Glomerular visceral epithelial cell (primary cell): Measurements from ENCODE around the gene SMYD3.
A peak's percentile ranks its signal among the peaks of the same experiment; 100 is the strongest.

Experiments
- DNase-seq: peaks from one replicate; pipeline ENCODE4 v3.0.0-alpha.2; 2016; ENCODE audit errors: extremely low spot score

SMYD3 gene

GRCh38 chr1:245873883-245874671 is 633.0 kb downstream of the SMYD3 start:
- DNase-seq, result no peak

GRCh38 chr1:245873068-245873467 is 634.0 kb downstream of the SMYD3 start:
- no peak for DNase-seq

- no peak for DNase-seq
Observed at GRCh38 chr1:245872475-245872874, 634.6 kb downstream of the SMYD3 start.

GRCh38 chr1:245871915-245872314 is 635.2 kb downstream of the SMYD3 start:
- peak; percentile 69 for DNase-seq

- no peak for DNase-seq
Observed at GRCh38 chr1:245871191-245871590, 635.9 kb downstream of the SMYD3 start.

- no peak for DNase-seq
Observed at GRCh38 chr1:245870698-245871097, 636.4 kb downstream of the SMYD3 start.

- DNase-seq, result no peak
Observed at GRCh38 chr1:245869847-245870246, 637.2 kb downstream of the SMYD3 start.

- no peak for DNase-seq
Observed at GRCh38 chr1:245867738-245868137, 639.3 kb downstream of the SMYD3 start.

GRCh38 chr1:245864872-245865271 is 642.2 kb downstream of the SMYD3 start:
- DNase-seq, result no peak

GRCh38 chr1:245863566-245864184 is 643.4 kb downstream of the SMYD3 start:
- DNase-seq, result peak; percentile 66

GRCh38 chr1:245862812-245863540 is 644.1 kb downstream of the SMYD3 start:
- DNase-seq, result no peak

- DNase-seq, result no peak
Observed at GRCh38 chr1:245860657-245861544, 646.2 kb downstream of the SMYD3 start.

GRCh38 chr1:245859493-245860114 is 647.5 kb downstream of the SMYD3 start:
- peak; percentile 16 for DNase-seq

GRCh38 chr1:245858722-245859492 is 648.2 kb downstream of the SMYD3 start:
- DNase-seq, result no peak

GRCh38 chr1:245858022-245858721 is 648.9 kb downstream of the SMYD3 start:
- no peak for DNase-seq

GRCh38 chr1:245856944-245857531 is 650.0 kb downstream of the SMYD3 start:
- DNase-seq, result peak; percentile 62

GRCh38 chr1:245855846-245856730 is 651.0 kb downstream of the SMYD3 start:
- DNase-seq, result no peak

GRCh38 chr1:245853291-245853690 is 653.8 kb downstream of the SMYD3 start:
- no peak for DNase-seq
